HCT116 (cell line): ENCODE results near the gene CCDC102B. TPM values are rescaled to one million over a fixed set of nuclear protein-coding genes. Genes with fewer than 3 reads are reported as not detected.

Source experiments
- ATAC-seq: fragments of 200-7000 bp; cut with Tn5 transposase; 2 replicates; pipeline ENCODE4 v1.9.1; 2020; ENCODE audit warnings: mild to moderate bottlenecking, moderate library complexity
- BruUV-seq: library from RNA; stranded (reverse); fragments of 400-500 nt; replicated peaks from 2 replicates; lab custom pipeline; 2021; lab: Mats Ljungman, UMichigan
- CTCF ChIA-PET: fragments of 300-600 bp; sonication (Branson Sonifier 250); formaldehyde crosslinking; loops from one replicate; lab custom pipeline; 2021; ENCODE audit warnings: antibody characterized with exemption; lab: Charles Lee
- POLR2A ChIA-PET: fragments of 300-600, 350-600 bp; sonication (Branson Sonifier 250); formaldehyde crosslinking; loops from one replicate; lab custom pipeline; 2021; ENCODE audit warnings: antibody characterized with exemption; lab: Charles Lee
- RAD21 ChIA-PET, 2 experiments: fragments of 300-600 bp; sonication (Branson Sonifier 250); formaldehyde crosslinking; loops; one replicate each; lab custom pipeline; 2023; ENCODE audit warnings: low total read pairs in 2 of 2; ENCODE audit not compliant: uncharacterized antibody in 2 of 2, unreplicated experiment in 2 of 2, low non-redundant PET in 1 of 2; lab: Charles Lee
- DNase-seq: peaks from one replicate; pipeline ENCODE4 v3.0.0-alpha.2; 2010; ENCODE audit warnings: low read depth, low spot score
- H2AFZ ChIP-seq: fragments of 200-600 bp; shearing (Covaris generic), sonication (generic); 2 replicates; pipeline ENCODE4 v1.6.1; 2017; ENCODE audit warnings: low read depth, mixed run types, mixed read lengths, antibody characterized with exemption, low read length; ENCODE audit not compliant: poor library complexity, severe bottlenecking
- H3K27ac ChIP-seq: 2 replicates; pipeline ENCODE4 v1.5.1; 2012; ENCODE audit warnings: low read depth, low read length
- H3K27me3 ChIP-seq: fragments of 200-600 bp; sonication (generic); 2 replicates; pipeline ENCODE4 v1.6.1; 2016; ENCODE audit warnings: mixed run types, low read length, mixed read lengths; ENCODE audit not compliant: insufficient read depth
- H3K36me3 ChIP-seq, 2 experiments: fragments of 200-500 bp in 1 of 2; fragments of 200-600 bp in 1 of 2; sonication (Bioruptor generic) in 1 of 2; sonication (generic) in 1 of 2; 2 replicates each; pipeline versions ENCODE4 v1.5.1 to v1.6.1; 2014 to 2016; ENCODE audit warnings: low read length in 2 of 2, inconsistent platforms in 1 of 2, mixed read lengths in 1 of 2, mixed run types in 1 of 2; ENCODE audit not compliant: insufficient read depth in 2 of 2, control insufficient read depth in 1 of 2
- H3K4me1 ChIP-seq, 2 experiments: fragments of 200-600 bp in 1 of 2; sonication (generic) in 1 of 2; 2 replicates each; pipeline versions ENCODE4 v1.5.1 to v1.6.1; 2012 to 2017; ENCODE audit warnings: low read length in 2 of 2, inconsistent platforms in 1 of 2, mild to moderate bottlenecking in 1 of 2, mixed read lengths in 1 of 2, mixed run types in 1 of 2, moderate library complexity in 1 of 2; ENCODE audit not compliant: insufficient read depth in 2 of 2, control insufficient read depth in 1 of 2
- H3K4me2 ChIP-seq: fragments of 200-600 bp; sonication (generic); 2 replicates; pipeline ENCODE4 v1.6.1; 2017; ENCODE audit warnings: mixed run types, low read length, mixed read lengths
- H3K4me3 ChIP-seq, 2 experiments: fragments of 200-600 bp in 1 of 2; sonication (generic) in 1 of 2; replicated peaks in 1 of 2; 2 replicates each; pipeline ENCODE4 v1.5.1; 2011 to 2016; ENCODE audit warnings: low read length in 2 of 2, control low read depth in 1 of 2, low read depth in 1 of 2, mild to moderate bottlenecking in 1 of 2, mixed read lengths in 1 of 2, mixed run types in 1 of 2
- H3K79me2 ChIP-seq: fragments of 200-600 bp; sonication (generic); 2 replicates; pipeline ENCODE4 v1.6.1; 2017; ENCODE audit warnings: mild to moderate bottlenecking, mixed run types, low read length, moderate library complexity, mixed read lengths; ENCODE audit not compliant: insufficient read depth
- H3K9ac ChIP-seq: fragments of 200-600 bp; sonication (generic); 2 replicates; pipeline ENCODE4 v1.6.1; 2016; ENCODE audit warnings: low read length, mixed read lengths
- H3K9me2 ChIP-seq: fragments of 200-600 bp; sonication (generic), shearing (Covaris generic); 2 replicates; pipeline ENCODE4 v1.6.1; 2017; ENCODE audit warnings: mixed run types, mild to moderate bottlenecking, moderate library complexity; ENCODE audit not compliant: insufficient read depth
- H3K9me3 ChIP-seq, 2 experiments: fragments of 200-500 bp in 1 of 2; fragments of 200-600 bp in 1 of 2; sonication (Bioruptor generic) in 1 of 2; sonication (generic) in 1 of 2; 2 replicates each; pipeline ENCODE4 v1.6.1; 2014 to 2017; ENCODE audit warnings: low read length in 2 of 2, mixed read lengths in 2 of 2, inconsistent platforms in 1 of 2, low read depth in 1 of 2, mild to moderate bottlenecking in 1 of 2, mixed run types in 1 of 2, moderate library complexity in 1 of 2; ENCODE audit not compliant: control insufficient read depth in 1 of 2, insufficient read depth in 1 of 2
- H4K20me1 ChIP-seq: fragments of 200-600 bp; sonication (generic), shearing (Covaris generic); 2 replicates; pipeline ENCODE4 v1.6.1; 2017; ENCODE audit warnings: mixed run types, mild to moderate bottlenecking, moderate library complexity; ENCODE audit not compliant: insufficient read depth
- CTCF ChIP-seq, 3 experiments: fragments of 200-600 bp in 1 of 3; sonication (generic) in 1 of 3; IDR thresholded peaks in 2 of 3; conservative IDR thresholded peaks in 1 of 3; 2 replicates each; pipeline ENCODE4 v1.5.1; 2012 to 2017; ENCODE audit warnings: low read depth in 2 of 3, low read length in 2 of 3, antibody characterized with exemption in 1 of 3, borderline replicate concordance in 1 of 3, control low read depth in 1 of 3, mild to moderate bottlenecking in 1 of 3, mixed read lengths in 1 of 3, mixed run types in 1 of 3, moderate library complexity in 1 of 3; ENCODE audit not compliant: insufficient read depth in 1 of 3
- EZH2 ChIP-seq: fragments of 200-600 bp; sonication (generic); IDR thresholded peaks from 2 replicates; pipeline ENCODE4 v1.6.1; 2017; ENCODE audit warnings: antibody characterized with exemption, mixed run types
- POLR2A ChIP-seq: IDR thresholded peaks from 2 replicates; pipeline ENCODE4 v1.7.0; 2011; ENCODE audit warnings: borderline replicate concordance; ENCODE audit not compliant: insufficient read depth, insufficient read length; ENCODE audit errors: extremely low read depth
- POLR2AphosphoS5 ChIP-seq: IDR thresholded peaks from 2 replicates; pipeline ENCODE4 v1.6.1; 2011; ENCODE audit warnings: mild to moderate bottlenecking, low read depth, low read length, moderate library complexity
- SIN3A ChIP-seq: IDR thresholded peaks from 2 replicates; pipeline ENCODE4 v1.6.1; 2012; ENCODE audit warnings: low read depth
- SRF ChIP-seq: IDR thresholded peaks from 2 replicates; pipeline ENCODE4 v1.6.1; 2012; ENCODE audit warnings: low read depth
- ZBTB33 ChIP-seq: IDR thresholded peaks from 2 replicates; pipeline ENCODE4 v1.6.1; 2011; ENCODE audit warnings: mild to moderate bottlenecking, low read length, moderate library complexity; ENCODE audit not compliant: insufficient replicate concordance; ENCODE audit errors: extremely low read depth
- ZNF274 ChIP-seq: fragments of 200-500 bp; sonication (Bioruptor generic); IDR thresholded peaks from 2 replicates; pipeline ENCODE4 v1.6.1; 2014; ENCODE audit warnings: mild to moderate bottlenecking, low read depth, low read length, inconsistent platforms
- intact Hi-C: fragments of 100-400 bp; cut with micrococcal nuclease; formaldehyde crosslinking; loops from 2 replicates; pipeline ENCODE4 v1.10.0; 2022
- total RNA-seq: library from RNA; stranded (reverse); gene quantifications from one replicate; pipeline ENCODE4 v1.2.1, GENCODE V29; 2021; ENCODE audit not compliant: unreplicated experiment

CCDC102B gene
- total RNA-seq, 1 experiment from 2014 or later: 1.9 TPM

GRCh38 chr18:68817584-68817983 lies 19.7 kb downstream of the CCDC102B start:
- no TSS peak for BruUV-seq
- Histone ChIP-seq H3K9me2 (no peaks in the 10 kb centered on the region), H3K9ac (no peak overlapping the region), H2AFZ (no peak overlapping the region), H3K4me3 (no peak overlapping the region), H3K9me3 (no peaks in the 10 kb centered on the region), H3K27ac (no peak overlapping the region), H3K79me2 (no peaks in the 10 kb centered on the region), H3K4me2 (no peak overlapping the region), H3K36me3 (no peaks in the 10 kb centered on the region), H3K27me3 (no peaks in the 10 kb centered on the region), H3K4me1 (no peaks in the 10 kb centered on the region), H4K20me1 (no peaks in the 10 kb centered on the region)
- ChIA-PET RAD21 (no interaction called here), POLR2A (no interaction called here), CTCF (no interaction called here)
- DNase-seq: no peak
- intact Hi-C loops: no loop called here
- no peak for TF ChIP-seq SIN3A
- TF ChIP-seq POLR2AphosphoS5: no peak
- no peak for TF ChIP-seq POLR2A
- TF ChIP-seq ZNF274: no peak
- TF ChIP-seq CTCF (IDR thresholded peaks at IDR 0.05 in 2 of 3, conservative IDR thresholded peaks at IDR 0.05 in 1 of 3; ENCODE audit: borderline replicate concordance in 1 of 3, insufficient read depth in 1 of 3, low read depth in 2 of 3, low read length in 2 of 3): no peak
- no peak for TF ChIP-seq ZBTB33
- no peak for TF ChIP-seq SRF
- TF ChIP-seq EZH2: no peak
- no peak for ATAC-seq
